ENCODE results near the gene GP5.

DNA sequence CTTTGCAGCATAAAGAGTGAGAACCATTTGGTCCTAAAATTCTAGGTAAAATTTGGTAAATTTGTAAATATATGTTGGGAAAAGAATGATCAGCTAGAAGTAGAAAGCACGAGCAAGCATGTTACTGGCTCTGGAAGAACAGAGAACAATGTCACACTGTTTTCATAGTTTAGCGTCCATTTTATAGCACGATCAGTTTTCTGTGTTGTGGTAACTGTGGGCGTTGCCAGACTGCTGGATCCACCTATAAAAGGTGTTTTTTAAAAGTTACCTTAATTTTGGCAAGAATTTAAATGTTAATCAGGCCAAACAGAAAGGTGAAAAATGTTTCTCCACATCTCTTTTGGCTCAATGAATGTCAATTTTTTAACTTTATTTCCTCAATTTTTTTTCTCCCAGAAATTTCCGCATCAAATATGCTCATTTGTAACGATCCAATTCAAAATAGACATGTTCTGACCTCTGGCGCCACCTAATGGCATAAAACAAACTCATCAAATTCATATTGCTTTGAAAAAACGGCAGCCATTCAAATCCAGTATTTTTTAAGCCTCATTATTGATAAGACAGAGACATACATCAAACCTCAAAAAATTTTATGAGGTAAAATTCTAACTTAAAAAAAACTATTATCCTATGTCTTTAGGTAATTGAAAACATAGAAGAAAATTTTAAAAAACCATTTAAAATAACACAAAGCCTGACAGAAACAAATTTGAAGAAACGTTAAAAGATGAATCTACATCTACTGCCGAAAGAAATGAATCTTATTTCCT, 5.5 kb upstream of the GP5 start:
- TF ChIP-seq, protein P1, sequence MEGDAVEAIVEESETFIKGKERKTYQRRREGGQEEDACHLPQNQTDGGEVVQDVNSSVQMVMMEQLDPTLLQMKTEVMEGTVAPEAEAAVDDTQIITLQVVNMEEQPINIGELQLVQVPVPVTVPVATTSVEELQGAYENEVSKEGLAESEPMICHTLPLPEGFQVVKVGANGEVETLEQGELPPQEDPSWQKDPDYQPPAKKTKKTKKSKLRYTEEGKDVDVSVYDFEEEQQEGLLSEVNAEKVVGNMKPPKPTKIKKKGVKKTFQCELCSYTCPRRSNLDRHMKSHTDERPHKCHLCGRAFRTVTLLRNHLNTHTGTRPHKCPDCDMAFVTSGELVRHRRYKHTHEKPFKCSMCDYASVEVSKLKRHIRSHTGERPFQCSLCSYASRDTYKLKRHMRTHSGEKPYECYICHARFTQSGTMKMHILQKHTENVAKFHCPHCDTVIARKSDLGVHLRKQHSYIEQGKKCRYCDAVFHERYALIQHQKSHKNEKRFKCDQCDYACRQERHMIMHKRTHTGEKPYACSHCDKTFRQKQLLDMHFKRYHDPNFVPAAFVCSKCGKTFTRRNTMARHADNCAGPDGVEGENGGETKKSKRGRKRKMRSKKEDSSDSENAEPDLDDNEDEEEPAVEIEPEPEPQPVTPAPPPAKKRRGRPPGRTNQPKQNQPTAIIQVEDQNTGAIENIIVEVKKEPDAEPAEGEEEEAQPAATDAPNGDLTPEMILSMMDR (IDR thresholded peaks at IDR 0.05), result peak; percentile 63 to 82 (median 76)
- TF ChIP-seq POLR2AphosphoS5 (IDR thresholded peaks at IDR 0.05) (no peak), POLR2A (IDR thresholded peaks at IDR 0.05) (no peak), EP300 (IDR thresholded peaks at IDR 0.05; ENCODE audit: low read depth) (no peak)
